Activated gamma-delta T cell treated with anti-CD3 and anti-CD28 coated beads, Interleukin-2, amount 50 U/mL, for 16 hours (primary cell): ENCODE measurements around the gene PPIC.
"Not testable (repeated sequence)": the region's sequence is repeated elsewhere in the genome, so short reads cannot be mapped to it uniquely, and the experiment has no call there.

Source experiments
- DNase-seq: peaks from one replicate; pipeline ENCODE4 v3.0.0-alpha.2; 2020; ENCODE audit warnings: low read depth

Gene PPIC

GRCh38 chr5:123007754-123008153, 28.8 kb downstream of the PPIC start:
- DNase-seq = no peak

GRCh38 chr5:123007182-123007581, 29.3 kb downstream of the PPIC start:
- no peak for DNase-seq

- no peak for DNase-seq
These were observed 34.7 kb downstream of the PPIC start for GRCh38 chr5:123001808-123002207.

GRCh38 chr5:123000731-123001130, 35.8 kb downstream of the PPIC start:
- no peak for DNase-seq

GRCh38 chr5:122999947-123000563, 36.5 kb downstream of the PPIC start:
- no peak for DNase-seq

GRCh38 chr5:122997294-122997693, 39.2 kb downstream of the PPIC start:
- no peak for DNase-seq

GRCh38 chr5:122996091-122996490, 40.4 kb downstream of the PPIC start:
- no peak for DNase-seq

GRCh38 chr5:122985954-122986721, 50.4 kb downstream of the PPIC start:
- no peak for DNase-seq

- DNase-seq = no peak
These were observed 51.4 kb downstream of the PPIC start for GRCh38 chr5:122985006-122985700.

GRCh38 chr5:122984425-122984824, 52.1 kb downstream of the PPIC start:
- no peak for DNase-seq

- no peak for DNase-seq
These were observed 54.1 kb downstream of the PPIC start for GRCh38 chr5:122982376-122982775.

- no peak for DNase-seq
These were observed 54.7 kb downstream of the PPIC start for GRCh38 chr5:122981846-122982245.

GRCh38 chr5:122978644-122979297, 57.8 kb downstream of the PPIC start:
- no peak for DNase-seq

- no peak for DNase-seq
These were observed 58.5 kb downstream of the PPIC start for GRCh38 chr5:122978068-122978467.

- DNase-seq = no peak
These were observed 59.2 kb downstream of the PPIC start for GRCh38 chr5:122977319-122977718.

GRCh38 chr5:122974251-122974650, 62.3 kb downstream of the PPIC start:
- DNase-seq = not testable (repeated sequence)

- DNase-seq = not testable (repeated sequence)
These were observed 62.8 kb downstream of the PPIC start for GRCh38 chr5:122973759-122974158.
